IMR-90 (cell line): ENCODE data around the gene MAP4. TPM values are rescaled to one million over a fixed set of nuclear protein-coding genes. Genes with fewer than 3 reads are reported as not detected.
A peak's percentile ranks its signal among the peaks of the same experiment; 100 is the strongest.

ENCODE experiments used
- ATAC-seq: fragments of 200-7000 bp; cut with Tn5 transposase; 2 replicates; pipeline ENCODE4 v1.9.1; 2020; ENCODE audit warnings: low read depth, mild to moderate bottlenecking, moderate library complexity
- BruUV-seq: library from RNA; stranded (reverse); fragments of 400-500 nt; replicated peaks from 2 replicates; lab custom pipeline; 2021; lab: Mats Ljungman, UMichigan
- CTCF ChIA-PET: fragments of 300-600 bp; formaldehyde crosslinking; extraction: SDS; loops from one replicate; lab custom pipeline; 2021; ENCODE audit warnings: antibody characterized with exemption; lab: Yijun Ruan, JAX
- POLR2A ChIA-PET: fragments of 300-600 bp; sonication (Branson Sonifier 250); formaldehyde crosslinking; loops from one replicate; lab custom pipeline; 2022; ENCODE audit warnings: antibody characterized with exemption; ENCODE audit not compliant: unreplicated experiment; lab: Charles Lee
- DNase-seq: peaks from one replicate; pipeline ENCODE4 v3.0.0; 2013
- H2AFZ ChIP-seq: replicated peaks from 2 replicates; pipeline ENCODE3; 2013; ENCODE audit warnings: low read length, mild to moderate bottlenecking; ENCODE audit not compliant: poor library complexity
- H2AK5ac ChIP-seq: 2 replicates; pipeline ENCODE4 v1.6.1; 2013; ENCODE audit warnings: low read depth, low read length, inconsistent platforms
- H2AK9ac ChIP-seq: replicated peaks from 2 replicates; pipeline ENCODE3; 2013; ENCODE audit warnings: mild to moderate bottlenecking, low read depth, low read length, moderate library complexity; ENCODE audit not compliant: poor library complexity
- H2BK120ac ChIP-seq: 2 replicates; pipeline ENCODE4 v1.6.1; 2013; ENCODE audit warnings: low read depth, low read length, inconsistent platforms
- H2BK15ac ChIP-seq: 3 replicates; pipeline ENCODE4 v1.6.1; 2013; ENCODE audit warnings: low read depth, low read length, inconsistent platforms
- H2BK20ac ChIP-seq: 2 replicates; pipeline ENCODE4 v1.6.1; 2013; ENCODE audit warnings: low read depth, mild to moderate bottlenecking, inconsistent platforms, low read length, moderate library complexity
- H2BK5ac ChIP-seq: 2 replicates; pipeline ENCODE4 v1.6.1; 2013; ENCODE audit warnings: mild to moderate bottlenecking, low read depth, low read length, inconsistent platforms; ENCODE audit not compliant: poor library complexity, severe bottlenecking
- H3K14ac ChIP-seq: replicated peaks from 2 replicates; pipeline ENCODE4 v1.6.1; 2013; ENCODE audit warnings: low read depth, low read length, inconsistent platforms
- H3K18ac ChIP-seq: 2 replicates; pipeline ENCODE4 v1.6.1; 2013; ENCODE audit warnings: low read depth, low read length, control low read depth
- H3K23ac ChIP-seq: 2 replicates; pipeline ENCODE4 v1.6.1; 2013; ENCODE audit warnings: low read depth, low read length, inconsistent platforms
- H3K27ac ChIP-seq: 2 replicates; pipeline ENCODE4 v1.5.1; 2013; ENCODE audit warnings: mild to moderate bottlenecking, control low read depth, low read length; ENCODE audit not compliant: insufficient read depth
- H3K27me3 ChIP-seq: 2 replicates; pipeline ENCODE4 v1.6.1; 2013; ENCODE audit warnings: low read length; ENCODE audit not compliant: control insufficient read depth, insufficient read depth
- H3K36me3 ChIP-seq: 2 replicates; pipeline ENCODE4 v1.6.1; 2013; ENCODE audit warnings: low read length, mixed read lengths; ENCODE audit not compliant: control insufficient read depth, insufficient read depth
- H3K4ac ChIP-seq: 2 replicates; pipeline ENCODE4 v1.6.1; 2013; ENCODE audit warnings: low read depth, low read length, inconsistent platforms
- H3K4me1 ChIP-seq: 2 replicates; pipeline ENCODE4 v1.6.1; 2013; ENCODE audit warnings: low read length, mixed read lengths; ENCODE audit not compliant: control insufficient read depth, insufficient read depth
- H3K4me2 ChIP-seq: 2 replicates; pipeline ENCODE4 v1.6.1; 2013; ENCODE audit warnings: low read depth, mild to moderate bottlenecking, control low read depth, low read length, moderate library complexity
- H3K4me3 ChIP-seq: 2 replicates; pipeline ENCODE4 v1.5.1; 2013; ENCODE audit warnings: low read depth, mild to moderate bottlenecking, control low read depth, low read length, moderate library complexity; ENCODE audit not compliant: insufficient read depth
- H3K56ac ChIP-seq: 2 replicates; pipeline ENCODE4 v1.6.1; 2013; ENCODE audit warnings: low read length, inconsistent platforms; ENCODE audit not compliant: insufficient read depth; ENCODE audit errors: extremely low read depth
- H3K79me1 ChIP-seq, 2 experiments: 2 replicates each; pipeline ENCODE4 v1.6.1; 2013; ENCODE audit warnings: low read length in 2 of 2, inconsistent platforms in 1 of 2, low read depth in 1 of 2
- H3K9ac ChIP-seq: 2 replicates; pipeline ENCODE4 v1.6.1; 2013; ENCODE audit warnings: low read depth, low read length, control low read depth
- H3K9me1 ChIP-seq: 2 replicates; pipeline ENCODE4 v1.6.1; 2013; ENCODE audit warnings: low read length, inconsistent platforms; ENCODE audit not compliant: insufficient read depth
- H3K9me3 ChIP-seq: 2 replicates; pipeline ENCODE4 v1.6.1; 2013; ENCODE audit warnings: low read length; ENCODE audit not compliant: control insufficient read depth, insufficient read depth
- H4K20me1 ChIP-seq: 2 replicates; pipeline ENCODE4 v1.6.1; 2013; ENCODE audit warnings: low read length, inconsistent platforms; ENCODE audit not compliant: insufficient read depth
- H4K5ac ChIP-seq: 2 replicates; pipeline ENCODE4 v1.6.1; 2013; ENCODE audit warnings: mild to moderate bottlenecking, low read depth, low read length, control low read depth
- H4K8ac ChIP-seq, 2 experiments: 2 replicates each; pipeline ENCODE4 v1.6.1; 2013; ENCODE audit warnings: low read depth in 2 of 2, low read length in 2 of 2, control low read depth in 1 of 2, inconsistent platforms in 1 of 2
- H4K91ac ChIP-seq: 2 replicates; pipeline ENCODE4 v1.6.1; 2013; ENCODE audit warnings: low read depth, low read length, inconsistent platforms; ENCODE audit not compliant: insufficient read depth
- BHLHE40 ChIP-seq: fragments of 150-350 bp; IDR thresholded peaks from 2 replicates; pipeline ENCODE4 v1.6.1; 2016; ENCODE audit warnings: mild to moderate bottlenecking, low read depth, low read length
- CEBPB ChIP-seq: IDR thresholded peaks from 2 replicates; pipeline ENCODE4 v1.6.1; 2012; ENCODE audit warnings: low read depth, low read length, improper control_type of control experiment
- ELK1 ChIP-seq: fragments of 150-350 bp; IDR thresholded peaks from 2 replicates; pipeline ENCODE4 v1.6.1; 2016; ENCODE audit warnings: low read depth, mild to moderate bottlenecking, low read length, moderate library complexity, borderline replicate concordance
- MAFK ChIP-seq: IDR thresholded peaks from 2 replicates; pipeline ENCODE4 v1.6.1; 2012; ENCODE audit warnings: low read depth, low read length, improper control_type of control experiment
- MAZ ChIP-seq: IDR thresholded peaks from 2 replicates; pipeline ENCODE4 v1.6.1; 2012; ENCODE audit warnings: low read depth, mild to moderate bottlenecking, low read length, improper control_type of control experiment, moderate library complexity, borderline replicate concordance
- NFE2L2 ChIP-seq: fragments of 150-350 bp; IDR thresholded peaks from 2 replicates; pipeline ENCODE4 v1.6.1; 2016; ENCODE audit warnings: low read depth, mild to moderate bottlenecking, low read length
- RAD21 ChIP-seq: IDR thresholded peaks from 2 replicates; pipeline ENCODE4 v1.6.1; 2012; ENCODE audit warnings: low read length, improper control_type of control experiment
- RCOR1 ChIP-seq: IDR thresholded peaks from 2 replicates; pipeline ENCODE4 v1.6.1; 2012; ENCODE audit warnings: mild to moderate bottlenecking, low read length, improper control_type of control experiment; ENCODE audit not compliant: insufficient replicate concordance
- RFX5 ChIP-seq: IDR thresholded peaks from 2 replicates; pipeline ENCODE4 v1.8.0; 2012; ENCODE audit warnings: low read depth, mild to moderate bottlenecking, low read length, moderate library complexity
- WGBS, 2 experiments: methylation state at CpG; one replicate each; pipeline versions ENCODE4 v1.1.5 to v1.1.7; 2013; ENCODE audit warnings: missing lambda C conversion rate in 2 of 2; ENCODE audit not compliant: insufficient read length in 1 of 2; ENCODE audit errors: extremely low coverage in 2 of 2; 5-methylcytosine and 5-hydroxymethylcytosine counted together
- dilution Hi-C: fragments of 300-500 bp; cut with HindIII; formaldehyde crosslinking; loops from one replicate; pipeline ENCODE4 v1.14.3; 2018; ENCODE audit warnings: low sequenced_read_pairs; ENCODE audit not compliant: unreplicated experiment
- in situ Hi-C: fragments of 300-500 bp; cut with MboI; formaldehyde crosslinking; loops from 3 replicates; pipeline ENCODE4 v1.14.3; 2019; ENCODE audit warnings: low sequenced_read_pairs, inconsistent platforms, mixed read lengths
- intact Hi-C: fragments of 100-400 bp; cut with micrococcal nuclease; formaldehyde crosslinking; loops from 2 replicates; pipeline ENCODE4 v1.10.0; 2022
- polyA plus RNA-seq, 3 experiments: library from polyadenylated mRNA; depleted of rRNA; stranded (reverse); fragments of >200 nt; gene quantifications; 2 replicates each; pipeline ENCODE4 v1.2.3, GENCODE V29; 2012; ENCODE audit warnings: low replicate concordance in 1 of 3
- total RNA-seq: library from RNA; depleted of rRNA; stranded (reverse); fragments of >200 nt; gene quantifications from 2 replicates; pipeline ENCODE4 v1.2.3, GENCODE V29; 2012

MAP4 gene
- total and polyA plus RNA-seq, 2 of the 4 experiments (the other 2 are of a cell fraction), result 87.8 to 216 TPM

DNA sequence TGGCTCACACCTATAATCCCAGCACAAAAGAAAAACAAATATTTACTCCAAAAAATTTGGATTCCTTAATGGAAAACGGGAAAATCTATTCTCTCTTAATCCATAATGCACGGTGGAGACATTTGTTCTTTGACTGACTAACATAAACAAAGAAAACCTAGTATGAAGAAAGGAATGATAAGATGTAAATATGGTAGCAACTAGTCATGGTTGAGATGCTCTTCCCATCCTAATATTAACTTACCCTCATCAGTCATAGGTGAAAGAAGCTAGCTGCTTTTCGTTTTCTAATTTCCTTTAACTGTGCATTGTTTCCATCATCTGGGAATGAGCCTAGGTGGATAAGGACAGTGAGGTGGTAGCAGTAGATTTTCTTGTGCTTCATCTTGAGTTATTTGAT is 22.0 kb downstream of the MAP4 start:
- H3K27ac ChIP-seq, result no peak overlapping the region
- TF ChIP-seq CEBPB, result no peak
- TF ChIP-seq RAD21, result no peak
- no peak for TF ChIP-seq ELK1
- no peak for TF ChIP-seq RFX5
- no peak for TF ChIP-seq NFE2L2
- TF ChIP-seq RCOR1, result no peak
- TF ChIP-seq BHLHE40, result no peak
- no peak for TF ChIP-seq MAZ
- no peak for TF ChIP-seq MAFK
- dilution Hi-C loops, result no loop called here
- peak overlapping the region; percentile 52; the same call in 1 of the 2 replicates for H3K4me2 ChIP-seq
- H3K9ac ChIP-seq, result no peak overlapping the region
- H2BK5ac ChIP-seq, result peak overlapping the region; percentile 82
- H3K9me1 ChIP-seq, result peaks cover 10% of the 10 kb centered on the region; the same call in 1 of the 2 replicates
- in situ Hi-C loops, result loop anchor here (5.0 kb wide), 1 partner anchor 158 kb away; no protein-coding TSS in a partner anchor
- H3K27me3 ChIP-seq, result no peaks in the 10 kb centered on the region
- CTCF ChIA-PET, result no interaction called here
- H2BK15ac ChIP-seq, result no peak overlapping the region
- H3K14ac ChIP-seq, result no peak overlapping the region
- no peak overlapping the region for H2AFZ ChIP-seq
- H3K18ac ChIP-seq, result no peak overlapping the region
- H4K20me1 ChIP-seq, result peaks cover 81% of the 10 kb centered on the region
- no peak overlapping the region for H3K4me3 ChIP-seq
- H3K4me1 ChIP-seq, result peaks cover 3% of the 10 kb centered on the region; the same call in 1 of the 2 replicates
- H2BK20ac ChIP-seq, result no peak overlapping the region
- intact Hi-C loops, result loop anchor here (5.0 kb wide), 2 partner anchors 93 to 117 kb away; no protein-coding TSS in a partner anchor
- no peak overlapping the region; the same call in 1 of the 2 replicates for H3K4ac ChIP-seq
- H2AK9ac ChIP-seq, result no peak overlapping the region
- no peaks in the 10 kb centered on the region for H3K9me3 ChIP-seq
- no peak overlapping the region for H4K91ac ChIP-seq
- ATAC-seq (peak; percentile 56; the same call in 1 of the 2 replicates), DNase-seq (peak; percentile 67)
- POLR2A ChIA-PET, result no interaction called here
- WGBS, 2 experiments, result no CpG with 5 or more reads among the region's 3 CpGs
- peak overlapping the region in 1 of 2 experiments; percentile 33; a peak in 2 of 4 replicates for H4K8ac ChIP-seq
- H3K56ac ChIP-seq, result no peak overlapping the region
- H2AK5ac ChIP-seq, result no peak overlapping the region
- no peak overlapping the region for H4K5ac ChIP-seq
- no peak overlapping the region for H2BK120ac ChIP-seq
- peaks cover 27 to 74% of the 10 kb centered on the region in 2 experiments for H3K79me1 ChIP-seq
- peak overlapping the region; percentile 21; the same call in 1 of the 2 replicates for H3K23ac ChIP-seq
- peaks cover 17% of the 10 kb centered on the region for H3K36me3 ChIP-seq
- BruUV-seq, result no TSS peak
